AML-193 (cell line): Measurements from ENCODE around the gene TCF12.

Experiments
- DNase-seq, 2 experiments: peaks; one replicate each; lab custom pipeline; 2025; lab: John Stamatoyannopoulos, UW

TCF12 gene

GRCh38 chr15:56918046-56918938, at the start of gene TCF12:
Gene TCF12, plus strand, starts transcription at chr15:56918644. Its CDS starts 1,270 bp downstream, at chr15:56919914.
- peak; percentile 75 to 84 for DNase-seq

DNA sequence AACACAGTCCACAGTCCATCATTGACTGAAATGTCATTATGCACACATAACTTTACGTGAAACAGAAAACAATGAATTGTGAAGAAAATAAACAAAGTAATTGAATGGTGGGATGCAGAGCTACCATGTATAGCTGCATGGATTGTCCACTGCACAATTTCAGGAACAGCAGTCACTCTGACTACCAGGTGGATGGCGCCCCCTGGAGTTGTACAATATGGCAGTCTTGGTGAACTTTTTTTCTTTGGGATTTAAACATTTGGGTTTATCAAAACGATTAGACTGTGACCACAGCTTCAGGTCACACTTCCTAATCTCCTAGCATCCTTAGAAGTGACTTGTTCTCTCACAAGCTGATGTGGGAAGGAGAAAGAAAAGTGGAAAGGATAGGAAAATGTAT, 48.9 kb upstream of the TCF12 start:
- DNase-seq, result peak; percentile 15 to 45

GRCh38 chr15:56871185-56871584, 47.3 kb upstream of the TCF12 start:
- no peak for DNase-seq

GRCh38 chr15:56871867-56872266, 46.6 kb upstream of the TCF12 start:
- DNase-seq, result no peak

GRCh38 chr15:56877255-56877970, 41.0 kb upstream of the TCF12 start:
- DNase-seq, result peak; percentile 89 to 91

GRCh38 chr15:56879502-56879901, 38.9 kb upstream of the TCF12 start:
- DNase-seq, result no peak

DNA sequence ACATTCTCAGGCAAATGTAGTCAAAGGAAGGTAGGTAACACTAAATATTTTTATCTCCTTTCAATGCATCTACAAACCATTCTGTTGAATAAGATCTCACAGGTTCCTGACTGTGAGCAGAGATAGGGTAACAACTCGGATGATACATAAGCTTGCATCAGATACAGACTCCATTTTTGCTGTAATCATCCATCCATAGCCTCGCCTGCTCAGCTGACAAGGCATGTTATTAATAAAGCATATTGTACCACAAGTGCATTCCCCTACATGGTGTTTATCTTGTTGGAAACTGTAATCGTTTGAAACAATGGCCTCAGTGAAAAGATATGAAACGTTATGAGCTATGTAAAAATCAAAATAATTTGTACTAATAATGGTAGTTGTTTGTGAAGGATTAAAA, 35.4 kb upstream of the TCF12 start:
- no peak for DNase-seq

GRCh38 chr15:56886363-56886931, 32.0 kb upstream of the TCF12 start:
- DNase-seq, result no peak

- peak; percentile 87 to 88 for DNase-seq
These were observed 31.3 kb upstream of the TCF12 start for GRCh38 chr15:56886932-56887781.

- no peak for DNase-seq
These were observed 30.5 kb upstream of the TCF12 start for GRCh38 chr15:56887782-56888438.

DNA sequence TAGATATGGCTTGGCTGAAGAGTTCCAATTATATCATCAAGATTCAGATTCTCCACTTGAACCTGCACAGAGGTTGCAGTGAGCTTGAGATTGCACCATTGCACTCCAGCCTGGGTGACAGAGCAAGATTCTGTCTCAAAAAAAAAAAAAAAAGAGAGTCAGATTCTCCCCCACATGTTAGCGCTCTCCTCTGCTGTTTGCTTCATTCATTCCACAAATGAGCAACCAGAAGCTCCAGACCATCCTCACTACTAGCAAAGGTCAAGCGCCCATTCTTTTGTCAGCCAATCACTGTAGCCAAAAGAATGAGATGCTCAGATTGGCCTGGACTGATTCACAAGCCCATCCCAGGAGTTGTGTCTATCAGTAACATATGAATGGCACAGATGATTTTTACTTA, 28.4 kb upstream of the TCF12 start:
- no peak for DNase-seq

DNA sequence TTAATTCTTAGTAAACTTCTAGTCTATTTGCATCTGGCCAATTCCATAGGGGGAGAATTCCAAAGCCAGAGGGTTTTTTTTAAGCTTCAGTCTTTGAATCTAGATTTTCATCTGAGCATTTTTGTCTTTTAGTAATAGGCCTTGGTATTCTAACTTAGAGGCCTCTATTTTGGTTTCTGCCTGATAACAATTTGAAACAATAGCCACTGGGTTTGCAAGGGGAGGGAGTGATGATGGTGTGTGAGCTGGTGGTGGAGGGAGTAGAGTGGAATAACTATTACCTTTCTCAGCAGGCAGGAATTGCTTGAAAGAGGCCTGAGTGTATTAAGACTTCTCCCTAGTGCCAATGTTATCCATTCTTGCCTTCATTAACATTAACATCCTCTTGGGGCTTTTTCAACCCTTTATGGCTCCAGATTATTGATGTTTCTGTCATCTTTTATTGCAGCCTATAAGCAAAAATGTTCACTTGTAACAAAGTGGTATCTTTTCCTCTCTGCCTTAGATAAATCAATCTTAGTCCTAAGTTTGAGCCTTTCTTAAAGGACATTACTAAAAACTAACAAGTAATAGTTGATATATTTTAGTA, 26.5 kb upstream of the TCF12 start:
- no peak for DNase-seq

- no peak for DNase-seq
These were observed 25.6 kb upstream of the TCF12 start for GRCh38 chr15:56892659-56893363.

GRCh38 chr15:56893364-56893678, 25.1 kb upstream of the TCF12 start:
- no peak for DNase-seq

GRCh38 chr15:56894601-56895000, 23.8 kb upstream of the TCF12 start:
- DNase-seq, result no peak

DNA sequence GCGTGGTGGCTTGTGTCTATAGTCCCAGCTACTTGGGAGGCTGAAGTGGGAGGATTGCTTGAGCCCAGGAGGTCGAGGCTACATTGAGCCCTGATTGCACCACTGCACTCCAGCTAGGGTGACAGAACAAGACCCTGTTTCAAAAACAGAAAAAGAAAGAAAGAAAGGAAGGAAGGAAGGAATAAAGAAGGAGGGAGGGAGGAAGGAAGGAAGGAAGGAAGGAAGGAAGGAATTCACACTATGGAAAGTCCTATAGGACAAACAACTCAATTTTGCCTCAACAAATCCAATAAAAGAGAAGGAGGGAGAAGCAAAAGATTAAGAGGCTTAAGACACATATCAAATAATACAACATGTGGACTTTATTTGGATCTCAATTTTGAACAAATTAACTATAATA, 16.5 kb upstream of the TCF12 start:
- DNase-seq, result no peak

DNA sequence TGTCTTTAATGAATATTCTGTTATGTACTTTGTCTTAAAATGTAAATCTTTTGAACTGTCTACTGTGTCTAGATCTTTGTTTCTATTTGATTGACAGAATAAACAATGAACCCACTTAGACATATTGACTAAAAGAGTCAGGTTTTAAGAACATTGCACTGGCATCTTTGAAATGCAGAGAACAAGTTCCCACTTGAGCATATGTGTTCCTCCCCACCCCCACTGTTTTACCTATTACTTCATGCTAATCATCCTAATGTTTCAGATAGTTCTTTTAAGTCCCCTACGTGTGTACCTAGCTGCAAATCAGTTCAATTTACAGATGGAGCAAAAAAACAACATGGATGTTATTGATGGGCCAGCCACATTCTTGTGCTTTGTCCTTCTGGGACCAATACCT, 11.7 kb upstream of the TCF12 start:
- no peak for DNase-seq

- DNase-seq, result no peak
These were observed 7.6 kb upstream of the TCF12 start for GRCh38 chr15:56910801-56911200.

- peak in 1 of 2 experiments; percentile 8 for DNase-seq
These were observed 5.2 kb upstream of the TCF12 start for GRCh38 chr15:56913241-56913640.

DNA sequence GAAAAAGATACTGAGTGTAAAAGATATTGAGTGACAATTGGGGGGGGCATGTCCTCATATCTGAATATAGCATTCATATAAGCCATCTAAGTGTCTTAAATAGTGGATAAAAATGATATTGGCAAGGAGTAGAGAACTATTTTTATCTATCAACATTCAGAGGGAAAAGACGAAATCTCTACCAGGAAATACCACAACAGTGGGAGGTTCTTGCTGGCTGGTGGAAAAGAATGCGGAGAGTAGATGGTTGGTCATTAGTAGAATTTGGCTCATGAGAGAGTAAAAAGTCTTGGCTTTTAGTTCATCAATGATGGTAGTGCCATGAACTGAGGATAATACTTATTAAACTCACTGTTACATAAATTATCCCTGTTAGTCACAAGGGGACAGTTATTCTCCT, 4.8 kb upstream of the TCF12 start:
- no peak for DNase-seq

DNA sequence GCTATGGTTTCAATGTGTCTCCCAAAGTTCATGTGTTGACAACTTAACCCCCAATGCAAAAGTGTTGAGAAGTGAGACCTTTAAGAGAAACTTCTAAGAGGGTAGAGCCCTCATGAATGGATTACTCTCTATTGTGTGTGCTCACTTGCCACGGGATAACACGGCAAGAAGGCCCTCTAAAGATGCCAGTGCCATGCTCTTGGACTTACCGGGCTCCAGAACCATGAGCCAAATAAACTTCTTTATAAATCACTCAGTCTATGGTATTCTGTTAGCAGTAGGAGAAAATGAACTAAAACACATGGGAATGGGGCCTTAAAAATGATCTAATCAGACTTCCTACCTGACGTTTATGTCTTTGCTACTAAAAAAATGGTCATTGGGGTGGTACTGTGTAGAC, 2.6 kb upstream of the TCF12 start:
- no peak for DNase-seq
